Fibroblast of villous mesenchyme (primary cell): ENCODE measurements around the gene PATJ. TPM values are rescaled to one million over a fixed set of nuclear protein-coding genes. Genes with fewer than 3 reads are reported as not detected.

Experiments used
- DNase-seq: peaks from one replicate; pipeline ENCODE4 v3.0.0-alpha.2; 2010; ENCODE audit warnings: low read depth
- H3K4me3 ChIP-seq: 2 replicates; pipeline ENCODE4 v1.5.1; 2011; ENCODE audit warnings: low read depth, mild to moderate bottlenecking, low read length
- CTCF ChIP-seq: IDR thresholded peaks from 2 replicates; pipeline ENCODE4 v1.5.1; 2012; ENCODE audit warnings: low read depth, mild to moderate bottlenecking, low read length; ENCODE audit not compliant: insufficient read depth
- total RNA-seq: library from RNA; depleted of rRNA; stranded (reverse); fragments of >200 nt; gene quantifications from 2 replicates; pipeline ENCODE4 v1.2.3, GENCODE V29; 2012

The PATJ gene
- total RNA-seq, 1 donor = 9.5 TPM

GRCh38 chr1:62111084-62111483 is 368.8 kb downstream of the PATJ start:
- no peak for TF ChIP-seq CTCF
- DNase-seq = no peak
- no peak overlapping the region for H3K4me3 ChIP-seq

GRCh38 chr1:62113507-62113906 is 371.2 kb downstream of the PATJ start:
- H3K4me3 ChIP-seq = no peak overlapping the region
- no peak for TF ChIP-seq CTCF

GRCh38 chr1:62117018-62117750 is 374.9 kb downstream of the PATJ start:
- no peak overlapping the region for H3K4me3 ChIP-seq
- TF ChIP-seq CTCF = no peak
- DNase-seq = no peak

More at GRCh38 chr1:62113507-62113906, 371.2 kb downstream of the PATJ start:
- no peak for DNase-seq

- no peak overlapping the region for H3K4me3 ChIP-seq
- DNase-seq = no peak
- no peak for TF ChIP-seq CTCF
Observed at GRCh38 chr1:62126579-62127290, 384.5 kb downstream of the PATJ start.

GRCh38 chr1:62128745-62129144 is 386.5 kb downstream of the PATJ start:
- no peak for DNase-seq
- H3K4me3 ChIP-seq = no peak overlapping the region
- no peak for TF ChIP-seq CTCF

GRCh38 chr1:62131093-62131725 is 388.9 kb downstream of the PATJ start:
- H3K4me3 ChIP-seq = no peak overlapping the region
- TF ChIP-seq CTCF = peak; percentile 96
- peak; percentile 66 for DNase-seq
